Spleen (tissue), 11 donors: ENCODE results near the gene ACTC1. TPM values are rescaled to one million over a fixed set of nuclear protein-coding genes. Genes with fewer than 3 reads are reported as not detected.

ENCODE experiments used
- DNase-seq: peaks from one replicate; pipeline ENCODE4 v3.0.0-alpha.2; 2020
- H3K27ac ChIP-seq, 8 donors: fragments of 200-600 bp; sonication (generic) in 7 of 8; 1 replicate in 4 of 8; 2 replicates in 4 of 8; pipeline versions ENCODE4 v1.5.0 to v1.8.0; 2016 to 2021; ENCODE audit warnings: inconsistent platforms in 4 of 8, mild to moderate bottlenecking in 4 of 8, moderate library complexity in 1 of 8
- H3K27me3 ChIP-seq, 7 donors: fragments of 200-600 bp; sonication (generic) in 6 of 7; replicated peaks in 1 of 7; 1 replicate in 4 of 7; 2 replicates in 3 of 7; pipeline versions ENCODE4 v1.5.0 to v1.8.0; 2016 to 2021; ENCODE audit warnings: inconsistent platforms in 3 of 7, mild to moderate bottlenecking in 1 of 7
- H3K36me3 ChIP-seq, 6 donors: fragments of 200-600 bp; sonication (generic) in 5 of 6; 1 replicate in 4 of 6; 2 replicates in 2 of 6; pipeline versions ENCODE4 v1.5.0 to v1.8.0; 2016 to 2021; ENCODE audit warnings: inconsistent platforms in 2 of 6
- H3K4me1 ChIP-seq, 6 donors: fragments of 200-600 bp; sonication (generic) in 5 of 6; 1 replicate in 3 of 6; 2 replicates in 3 of 6; pipeline versions ENCODE4 v1.5.0 to v1.8.0; 2016 to 2021; ENCODE audit warnings: inconsistent platforms in 3 of 6
- H3K4me3 ChIP-seq, 8 donors: fragments of 200-600 bp; sonication (generic) in 7 of 8; 1 replicate in 4 of 8; 2 replicates in 4 of 8; pipeline versions ENCODE4 v1.5.0 to v1.8.0; 2016 to 2021; ENCODE audit warnings: inconsistent platforms in 4 of 8, mild to moderate bottlenecking in 4 of 8, moderate library complexity in 2 of 8
- H3K9me3 ChIP-seq, 8 donors: fragments of 200-600 bp; sonication (generic) in 7 of 8; 1 replicate in 4 of 8; 2 replicates in 4 of 8; pipeline versions ENCODE4 v1.5.0 to v1.8.0; 2016 to 2021; ENCODE audit warnings: inconsistent platforms in 4 of 8
- POLR2A ChIP-seq, 3 donors: fragments of 450-650 bp; IDR thresholded peaks; one replicate each; pipeline ENCODE4 v1.5.1; 2017; ENCODE audit warnings: antibody characterized with exemption in 3 of 3, mild to moderate bottlenecking in 1 of 3
- POLR2AphosphoS5 ChIP-seq, 3 donors: sonication (generic); formaldehyde crosslinking; IDR thresholded peaks; one replicate each; pipeline ENCODE4 v1.5.1; 2017; ENCODE audit warnings: antibody characterized with exemption in 3 of 3
- WGBS, 5 donors: extraction: QIAGEN DNeasy Blood & Tissue Kit in 3 of 5; methylation state at CpG; one replicate each; pipeline versions ENCODE4 v1.1.5 to v1.1.7; 2013 to 2018; 5-methylcytosine and 5-hydroxymethylcytosine counted together
- intact Hi-C: fragments of 100-400 bp; cut with DNase I; formaldehyde crosslinking; loops from one replicate; pipeline ENCODE4 v1.15.0; 2023; ENCODE audit warnings: low total_unique reads
- polyA plus RNA-seq, 3 donors: library from polyadenylated mRNA; stranded (reverse); fragments of 200-250 nt; gene quantifications; one replicate each; pipeline ENCODE4 v1.2.1, GENCODE V29; 2013
- total RNA-seq, 7 donors: library from RNA; depleted of rRNA in 3 of 7; stranded (reverse); fragments of >200 nt in 3 of 7; fragmentation: NEBNext Ultra II Directional in 4 of 7; extraction: Animal tissue kit (Norgen Biotek cat#: 25700) in 4 of 7; gene quantifications; one replicate each; pipeline versions ENCODE4 v1.1.0 to v1.2.1, GENCODE V29; 2016 to 2021
- TF ChIP-seq, protein P1 (sequence below), 11 experiments: fragments of 200-600 bp in 7 of 11; fragments of 450-650 bp in 4 of 11; sonication (generic) in 4 of 11; IDR thresholded peaks in 8 of 11; conservative IDR thresholded peaks in 3 of 11; 1 replicate in 7 of 11; 2 replicates in 4 of 11; pipeline versions ENCODE4 v1.4.0 to v1.8.0; 2016 to 2021; ENCODE audit warnings: antibody characterized with exemption in 11 of 11, inconsistent platforms in 4 of 11, mild to moderate bottlenecking in 1 of 11
- donor health status: healthy with polysubstance abuse.
- donor health status: DM: no; HTN: no; CAD: no; lungs with moderate emphysema.
- donor health status: DM: no; HTN: no; CAD: no.
- donor health status: Bipolar disorder and iron deficiency.
- donor health status: healthy.
- donor health status: DM: no; HTN: no; CAD: no.
- donor health status: DM: yes; HTN: yes; CAD: no.

ACTC1 gene
- total and polyA plus RNA-seq, 10 donors, result 0.32 to 2.8 (median 0.96) TPM

DNA sequence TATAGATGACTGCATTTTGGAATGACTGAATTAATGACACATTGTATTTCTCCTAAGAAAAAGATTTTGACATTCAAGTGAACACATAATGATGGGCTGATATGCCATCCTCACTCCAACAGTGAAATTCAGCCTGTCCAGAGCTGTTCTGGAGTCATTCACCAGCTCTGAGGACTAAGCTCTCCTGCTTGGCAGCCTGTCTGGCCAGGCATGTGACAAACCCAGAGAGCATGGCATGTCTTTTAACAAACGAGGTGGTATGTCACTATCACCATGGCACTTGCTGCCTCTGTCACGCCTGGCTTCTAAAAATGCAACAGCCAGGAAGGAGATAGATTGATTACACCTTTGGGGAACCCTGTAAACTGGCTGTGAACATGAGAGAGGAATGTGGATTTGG lies 1.4 kb downstream of the ACTC1 start:
- intact Hi-C loops, result no loop called here

DNA sequence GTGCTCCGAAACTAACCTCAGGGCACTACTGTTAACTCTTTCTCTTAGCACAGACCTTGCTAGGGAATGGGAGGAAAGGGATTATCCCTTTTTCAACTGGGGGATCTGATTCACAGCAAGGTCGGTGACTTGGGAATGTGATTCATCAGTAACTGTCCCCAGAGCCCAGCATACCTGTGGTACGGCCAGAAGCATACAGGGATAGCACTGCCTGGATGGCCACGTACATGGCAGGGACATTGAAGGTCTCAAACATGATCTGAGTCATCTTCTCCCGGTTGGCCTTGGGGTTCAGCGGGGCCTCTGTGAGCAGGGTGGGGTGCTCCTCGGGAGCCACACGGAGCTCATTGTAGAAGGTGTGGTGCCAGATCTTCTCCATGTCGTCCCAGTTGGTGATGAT lies 2.3 kb downstream of the ACTC1 start:
- intact Hi-C loops, result no loop called here
- Histone ChIP-seq H3K36me3 (no peaks in the 10 kb centered on the region), H3K27ac (no peak overlapping the region), H3K27me3 (peaks cover 0 to 68% (median 31%) of the 10 kb centered on the region in 7 donors), H3K4me3 (no peak overlapping the region), H3K4me1 (peaks cover 0 to 9% (median 3%) of the 10 kb centered on the region in 6 donors), H3K9me3 (no peaks in the 10 kb centered on the region)
- TF ChIP-seq POLR2A (IDR thresholded peaks at IDR 0.05), result no peak
- no peak for TF ChIP-seq POLR2AphosphoS5 (IDR thresholded peaks at IDR 0.05)
- TF ChIP-seq, protein P1, sequence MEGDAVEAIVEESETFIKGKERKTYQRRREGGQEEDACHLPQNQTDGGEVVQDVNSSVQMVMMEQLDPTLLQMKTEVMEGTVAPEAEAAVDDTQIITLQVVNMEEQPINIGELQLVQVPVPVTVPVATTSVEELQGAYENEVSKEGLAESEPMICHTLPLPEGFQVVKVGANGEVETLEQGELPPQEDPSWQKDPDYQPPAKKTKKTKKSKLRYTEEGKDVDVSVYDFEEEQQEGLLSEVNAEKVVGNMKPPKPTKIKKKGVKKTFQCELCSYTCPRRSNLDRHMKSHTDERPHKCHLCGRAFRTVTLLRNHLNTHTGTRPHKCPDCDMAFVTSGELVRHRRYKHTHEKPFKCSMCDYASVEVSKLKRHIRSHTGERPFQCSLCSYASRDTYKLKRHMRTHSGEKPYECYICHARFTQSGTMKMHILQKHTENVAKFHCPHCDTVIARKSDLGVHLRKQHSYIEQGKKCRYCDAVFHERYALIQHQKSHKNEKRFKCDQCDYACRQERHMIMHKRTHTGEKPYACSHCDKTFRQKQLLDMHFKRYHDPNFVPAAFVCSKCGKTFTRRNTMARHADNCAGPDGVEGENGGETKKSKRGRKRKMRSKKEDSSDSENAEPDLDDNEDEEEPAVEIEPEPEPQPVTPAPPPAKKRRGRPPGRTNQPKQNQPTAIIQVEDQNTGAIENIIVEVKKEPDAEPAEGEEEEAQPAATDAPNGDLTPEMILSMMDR (IDR thresholded peaks at IDR 0.05 in 8 of 11, conservative IDR thresholded peaks at IDR 0.05 in 3 of 11), result no peak
- no peak for DNase-seq
- WGBS, 5 donors, result 81 to 94% (median 87%) methylated on average over 7 to 9 of the region's 9 CpGs

More for the DNA sequence above, 1.4 kb downstream of the ACTC1 start:
- WGBS, 5 donors, result 32 to 51% (median 34%) methylated on average over 2 of the region's 2 CpGs
- Histone ChIP-seq H3K4me3 (no peak overlapping the region), H3K27me3 (peaks cover 0 to 71% (median 31%) of the 10 kb centered on the region in 7 donors), H3K27ac (no peak overlapping the region), H3K36me3 (no peaks in the 10 kb centered on the region), H3K4me1 (peaks cover 0 to 9% (median 3%) of the 10 kb centered on the region in 6 donors), H3K9me3 (no peaks in the 10 kb centered on the region)
- DNase-seq, result no peak
- TF ChIP-seq POLR2AphosphoS5 (IDR thresholded peaks at IDR 0.05) (no peak), POLR2A (IDR thresholded peaks at IDR 0.05) (no peak)
- TF ChIP-seq, protein P1 (IDR thresholded peaks at IDR 0.05 in 8 of 11, conservative IDR thresholded peaks at IDR 0.05 in 3 of 11), result no peak

DNA sequence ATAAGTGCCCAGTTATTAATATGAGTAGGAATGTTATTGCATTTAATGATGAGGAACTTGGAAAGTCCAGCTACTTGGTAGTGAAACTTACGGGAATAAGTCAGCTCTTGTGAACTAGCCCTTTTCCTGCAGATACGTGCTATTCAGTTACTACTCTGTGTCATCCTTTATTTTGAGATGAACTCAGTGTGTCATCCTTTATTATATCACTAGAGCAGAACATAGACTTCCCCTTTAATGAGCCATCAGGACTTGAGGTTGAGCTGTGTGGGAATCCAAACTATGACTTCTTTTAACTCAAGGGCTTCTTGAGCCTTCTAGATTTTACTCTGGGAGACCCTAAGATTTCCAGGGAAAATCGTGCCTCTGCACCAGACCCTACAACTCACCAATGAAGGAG lies 3.6 kb downstream of the ACTC1 start:
- no peak overlapping the region for H3K27ac ChIP-seq
- H3K4me1 ChIP-seq, result peaks cover 0 to 9% (median 3%) of the 10 kb centered on the region in 6 donors
- WGBS, 5 donors, result 55 to 80% (median 73%) methylated on average over 3 of the region's 3 CpGs
- no peak overlapping the region for H3K4me3 ChIP-seq
- intact Hi-C loops, result no loop called here
- H3K27me3 ChIP-seq, result peaks cover 0 to 54% (median 29%) of the 10 kb centered on the region in 7 donors
- no peaks in the 10 kb centered on the region for H3K36me3 ChIP-seq
- TF ChIP-seq, protein P1 (IDR thresholded peaks at IDR 0.05 in 8 of 11, conservative IDR thresholded peaks at IDR 0.05 in 3 of 11), result no peak
- TF ChIP-seq POLR2AphosphoS5 (IDR thresholded peaks at IDR 0.05) (no peak), POLR2A (IDR thresholded peaks at IDR 0.05) (no peak)
- no peaks in the 10 kb centered on the region for H3K9me3 ChIP-seq
- no peak for DNase-seq

DNA sequence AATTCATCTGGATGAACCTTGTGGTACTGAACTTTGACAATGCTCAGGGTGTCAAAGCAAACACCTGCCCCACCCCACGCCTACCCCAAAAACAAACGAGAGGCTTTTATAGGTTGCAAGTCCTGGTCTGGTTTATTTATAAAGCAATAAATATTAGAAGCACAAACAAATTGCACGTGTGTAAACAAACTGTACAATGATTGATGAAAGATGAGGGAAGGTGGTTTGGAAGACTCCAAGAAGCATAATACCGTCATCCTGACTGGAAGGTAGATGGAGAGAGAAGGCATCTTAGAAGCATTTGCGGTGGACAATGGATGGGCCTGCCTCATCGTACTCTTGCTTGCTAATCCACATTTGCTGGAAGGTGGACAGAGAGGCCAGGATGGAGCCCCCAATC lies 5.2 kb downstream of the ACTC1 start:
- Histone ChIP-seq H3K36me3 (no peaks in the 10 kb centered on the region), H3K9me3 (no peaks in the 10 kb centered on the region), H3K4me1 (peaks cover 0 to 5% (median under 1%) of the 10 kb centered on the region in 6 donors), H3K27ac (no peak overlapping the region), H3K4me3 (no peak overlapping the region), H3K27me3 (peaks cover 0 to 38% (median 13%) of the 10 kb centered on the region in 7 donors)
- 70 to 84% (median 80%) methylated on average over 6 of the region's 6 CpGs for WGBS, 5 donors
- intact Hi-C loops, result no loop called here
- TF ChIP-seq POLR2AphosphoS5 (IDR thresholded peaks at IDR 0.05) (no peak), POLR2A (IDR thresholded peaks at IDR 0.05) (no peak)
- TF ChIP-seq, protein P1 (IDR thresholded peaks at IDR 0.05 in 8 of 11, conservative IDR thresholded peaks at IDR 0.05 in 3 of 11), result no peak
- no peak for DNase-seq
